ENCODE measurements around the gene MRGPRG. TPM values are rescaled to one million over a fixed set of nuclear protein-coding genes. Genes with fewer than 3 reads are reported as not detected.

Gene MRGPRG
- total and polyA plus RNA-seq, 2 of the 4 experiments (the other 2 are of a cell fraction) = not detected

DNA sequence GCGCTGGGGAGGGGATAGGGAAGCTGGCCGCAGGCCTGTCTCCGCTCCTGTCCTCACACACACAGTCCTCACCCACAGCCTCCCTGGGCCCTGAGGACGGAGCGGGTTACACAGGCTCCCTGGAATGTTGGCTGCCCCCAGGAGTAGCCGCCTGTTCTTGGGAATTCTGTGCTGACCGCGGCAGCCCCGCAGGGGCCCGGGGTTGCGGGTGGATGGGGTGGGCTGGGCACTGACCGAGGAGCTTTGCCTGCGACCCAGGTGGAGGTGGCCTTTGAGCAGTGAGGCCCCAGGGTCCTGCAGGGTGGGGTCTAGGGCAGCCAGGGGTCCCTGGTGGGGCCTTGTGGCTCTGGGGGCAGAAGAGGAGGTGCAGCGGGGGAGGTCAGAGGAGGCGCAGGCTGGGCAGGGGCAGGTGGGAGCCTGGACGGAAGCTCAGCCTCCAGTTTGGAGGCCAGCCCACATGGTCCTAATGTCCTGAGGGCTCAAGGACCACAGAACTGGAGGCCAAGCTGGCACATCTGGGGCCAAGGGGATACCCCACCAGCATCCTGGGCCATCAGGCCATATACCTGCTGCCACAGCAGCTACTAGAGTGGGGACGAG is 6.6 kb upstream of the MRGPRG start:
- no peaks in the 10 kb centered on the region for H3K79me1 ChIP-seq (ENCODE audit: low read depth in 1 of 2, low read length in 2 of 2)
- no peak overlapping the region for H4K8ac ChIP-seq (ENCODE audit: low read depth in 2 of 2, low read length in 2 of 2)
- dilution Hi-C loops (cut with HindIII; ENCODE audit: low sequenced_read_pairs, unreplicated experiment) (no loop called here), in situ Hi-C loops (cut with MboI; ENCODE audit: low sequenced_read_pairs) (no loop called here), intact Hi-C loops (cut with micrococcal nuclease) (no loop called here)
- no peaks in the 10 kb centered on the region for H3K4me1 ChIP-seq (ENCODE audit: control insufficient read depth, insufficient read depth, low read length)
- no peaks in the 10 kb centered on the region for H3K9me1 ChIP-seq (ENCODE audit: insufficient read depth, low read length)
- no peaks in the 10 kb centered on the region for H3K9me3 ChIP-seq (ENCODE audit: control insufficient read depth, insufficient read depth, low read length)
- no peaks in the 10 kb centered on the region for H3K36me3 ChIP-seq (ENCODE audit: control insufficient read depth, insufficient read depth, low read length)
- no peak overlapping the region for H2AK5ac ChIP-seq (ENCODE audit: low read depth, low read length)
- H4K20me1 ChIP-seq (ENCODE audit: insufficient read depth, low read length) = no peaks in the 10 kb centered on the region
- no peak overlapping the region for H2BK15ac ChIP-seq (ENCODE audit: low read depth, low read length)
- DNase-seq (no peak), ATAC-seq (ENCODE audit: low read depth) (no peak)
- H3K14ac ChIP-seq (replicated peaks; ENCODE audit: low read depth, low read length) = no peak overlapping the region
- H2BK120ac ChIP-seq (ENCODE audit: low read depth, low read length) = no peak overlapping the region
- CTCF ChIA-PET = no interaction called here
- no peak overlapping the region for H3K27ac ChIP-seq (ENCODE audit: insufficient read depth, low read length)
- no peak overlapping the region for H3K56ac ChIP-seq (ENCODE audit: extremely low read depth, insufficient read depth, low read length)
- H3K4ac ChIP-seq (ENCODE audit: low read depth, low read length) = no peak overlapping the region
- H3K18ac ChIP-seq (ENCODE audit: low read depth, low read length) = no peak overlapping the region
- no peak overlapping the region for H3K4me2 ChIP-seq (ENCODE audit: low read depth, low read length)
- peaks cover 69% of the 10 kb centered on the region for H3K27me3 ChIP-seq (ENCODE audit: control insufficient read depth, insufficient read depth, low read length)
- no peak overlapping the region for H2BK20ac ChIP-seq (ENCODE audit: low read depth, low read length)
- BruUV-seq (replicated peaks) = no TSS peak
- 40% methylated on average over 1 of the region's 17 CpGs; no CpG with 5 or more reads in 1 of the 2 experiments for WGBS, 2 experiments (ENCODE audit: extremely low coverage in 2 of 2, insufficient read length in 1 of 2)
- no peak overlapping the region for H4K5ac ChIP-seq (ENCODE audit: low read depth, low read length)
- TF ChIP-seq BHLHE40 (IDR thresholded peaks at IDR 0.05; ENCODE audit: low read depth, low read length) (no peak), FOS (IDR thresholded peaks at IDR 0.05; ENCODE audit: low read depth, low read length) (no peak), CHD1 (IDR thresholded peaks at IDR 0.05; ENCODE audit: low read depth, low read length) (no peak), CEBPB (IDR thresholded peaks at IDR 0.05; ENCODE audit: low read depth, low read length) (no peak), SMC3 (IDR thresholded peaks at IDR 0.05; ENCODE audit: low read depth, low read length) (no peak), RFX5 (IDR thresholded peaks at IDR 0.05; ENCODE audit: low read depth, low read length) (no peak), MAZ (IDR thresholded peaks at IDR 0.05; ENCODE audit: borderline replicate concordance, low read depth, low read length) (no peak), RAD21 (IDR thresholded peaks at IDR 0.05; ENCODE audit: low read length) (no peak), POLR2A (IDR thresholded peaks at IDR 0.05; ENCODE audit: low read depth, low read length) (no peak)
- TF ChIP-seq, protein P1, sequence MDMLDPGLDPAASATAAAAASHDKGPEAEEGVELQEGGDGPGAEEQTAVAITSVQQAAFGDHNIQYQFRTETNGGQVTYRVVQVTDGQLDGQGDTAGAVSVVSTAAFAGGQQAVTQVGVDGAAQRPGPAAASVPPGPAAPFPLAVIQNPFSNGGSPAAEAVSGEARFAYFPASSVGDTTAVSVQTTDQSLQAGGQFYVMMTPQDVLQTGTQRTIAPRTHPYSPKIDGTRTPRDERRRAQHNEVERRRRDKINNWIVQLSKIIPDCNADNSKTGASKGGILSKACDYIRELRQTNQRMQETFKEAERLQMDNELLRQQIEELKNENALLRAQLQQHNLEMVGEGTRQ (IDR thresholded peaks at IDR 0.05; ENCODE audit: low read depth, low read length) = no peak
- TF ChIP-seq, protein P2, sequence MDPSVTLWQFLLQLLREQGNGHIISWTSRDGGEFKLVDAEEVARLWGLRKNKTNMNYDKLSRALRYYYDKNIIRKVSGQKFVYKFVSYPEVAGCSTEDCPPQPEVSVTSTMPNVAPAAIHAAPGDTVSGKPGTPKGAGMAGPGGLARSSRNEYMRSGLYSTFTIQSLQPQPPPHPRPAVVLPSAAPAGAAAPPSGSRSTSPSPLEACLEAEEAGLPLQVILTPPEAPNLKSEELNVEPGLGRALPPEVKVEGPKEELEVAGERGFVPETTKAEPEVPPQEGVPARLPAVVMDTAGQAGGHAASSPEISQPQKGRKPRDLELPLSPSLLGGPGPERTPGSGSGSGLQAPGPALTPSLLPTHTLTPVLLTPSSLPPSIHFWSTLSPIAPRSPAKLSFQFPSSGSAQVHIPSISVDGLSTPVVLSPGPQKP (IDR thresholded peaks at IDR 0.05; ENCODE audit: borderline replicate concordance, low read depth, low read length) = no peak
- TF ChIP-seq, protein P3, sequence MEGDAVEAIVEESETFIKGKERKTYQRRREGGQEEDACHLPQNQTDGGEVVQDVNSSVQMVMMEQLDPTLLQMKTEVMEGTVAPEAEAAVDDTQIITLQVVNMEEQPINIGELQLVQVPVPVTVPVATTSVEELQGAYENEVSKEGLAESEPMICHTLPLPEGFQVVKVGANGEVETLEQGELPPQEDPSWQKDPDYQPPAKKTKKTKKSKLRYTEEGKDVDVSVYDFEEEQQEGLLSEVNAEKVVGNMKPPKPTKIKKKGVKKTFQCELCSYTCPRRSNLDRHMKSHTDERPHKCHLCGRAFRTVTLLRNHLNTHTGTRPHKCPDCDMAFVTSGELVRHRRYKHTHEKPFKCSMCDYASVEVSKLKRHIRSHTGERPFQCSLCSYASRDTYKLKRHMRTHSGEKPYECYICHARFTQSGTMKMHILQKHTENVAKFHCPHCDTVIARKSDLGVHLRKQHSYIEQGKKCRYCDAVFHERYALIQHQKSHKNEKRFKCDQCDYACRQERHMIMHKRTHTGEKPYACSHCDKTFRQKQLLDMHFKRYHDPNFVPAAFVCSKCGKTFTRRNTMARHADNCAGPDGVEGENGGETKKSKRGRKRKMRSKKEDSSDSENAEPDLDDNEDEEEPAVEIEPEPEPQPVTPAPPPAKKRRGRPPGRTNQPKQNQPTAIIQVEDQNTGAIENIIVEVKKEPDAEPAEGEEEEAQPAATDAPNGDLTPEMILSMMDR (conservative IDR thresholded peaks at IDR 0.05; ENCODE audit: low read depth, low read length) = no peak
- H3K9ac ChIP-seq (ENCODE audit: low read depth, low read length) = no peak overlapping the region
- no peak overlapping the region for H2AK9ac ChIP-seq (replicated peaks; ENCODE audit: low read depth, low read length, poor library complexity)
- H2BK5ac ChIP-seq (ENCODE audit: low read depth, low read length, poor library complexity, severe bottlenecking) = no peak overlapping the region
- H3K4me3 ChIP-seq (ENCODE audit: insufficient read depth, low read depth, low read length) = no peak overlapping the region
- H2AFZ ChIP-seq (replicated peaks; ENCODE audit: low read length, poor library complexity) = no peak overlapping the region
- no peak overlapping the region for H3K23ac ChIP-seq (ENCODE audit: low read depth, low read length)
- POLR2A ChIA-PET (ENCODE audit: unreplicated experiment) = no interaction called here
- no peak overlapping the region for H4K91ac ChIP-seq (ENCODE audit: insufficient read depth, low read depth, low read length)

All from IMR-90 (cell line).